GM13977 (cell line): Measurements from ENCODE around the gene INSC.

Source experiments
- DNase-seq: peaks from one replicate; pipeline ENCODE4 v3.0.0; 2012; ENCODE audit warnings: low spot score
- CTCF ChIP-seq: IDR thresholded peaks from 2 replicates; pipeline ENCODE4 v1.5.1; 2012; ENCODE audit warnings: mild to moderate bottlenecking, control low read depth; ENCODE audit not compliant: insufficient read depth; ENCODE audit errors: extremely low read depth, missing control alignments
- in situ Hi-C: fragments of 300-500 bp; cut with MboI; formaldehyde crosslinking; loops from one replicate; pipeline ENCODE4 v1.12.0; 2022; ENCODE audit warnings: low sequenced_read_pairs, low pct_unique_long_range_greater_than_20kb, mixed read lengths, inconsistent platforms; ENCODE audit not compliant: unreplicated experiment

Gene INSC

GRCh38 chr11:15101072-15101709 is 13.5 kb upstream of the INSC start:
- DNase-seq = peak; percentile 45
- in situ Hi-C loops = no loop called here
- TF ChIP-seq CTCF = peak; percentile 92

DNA sequence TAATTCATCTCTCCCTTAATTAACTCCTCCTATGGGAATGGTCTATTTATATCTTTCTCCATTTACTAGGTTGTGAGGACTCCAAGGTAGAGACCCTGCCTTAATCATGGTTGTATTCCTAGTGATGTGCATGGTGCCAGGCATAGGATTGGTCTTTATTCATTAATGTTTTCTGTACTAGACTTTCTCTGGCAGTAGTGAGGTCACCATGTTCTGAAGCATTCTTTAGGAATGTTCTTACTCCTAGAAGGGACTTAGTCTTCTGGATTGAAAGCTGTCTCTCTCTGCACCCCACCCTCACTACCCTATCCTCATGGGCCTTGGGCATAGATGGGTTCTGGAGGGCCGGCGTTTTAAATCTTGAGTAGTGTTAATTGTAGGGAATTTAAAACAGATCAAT is 10.6 kb upstream of the INSC start:
- DNase-seq = no peak
- in situ Hi-C loops = no loop called here
- TF ChIP-seq CTCF = no peak

DNA sequence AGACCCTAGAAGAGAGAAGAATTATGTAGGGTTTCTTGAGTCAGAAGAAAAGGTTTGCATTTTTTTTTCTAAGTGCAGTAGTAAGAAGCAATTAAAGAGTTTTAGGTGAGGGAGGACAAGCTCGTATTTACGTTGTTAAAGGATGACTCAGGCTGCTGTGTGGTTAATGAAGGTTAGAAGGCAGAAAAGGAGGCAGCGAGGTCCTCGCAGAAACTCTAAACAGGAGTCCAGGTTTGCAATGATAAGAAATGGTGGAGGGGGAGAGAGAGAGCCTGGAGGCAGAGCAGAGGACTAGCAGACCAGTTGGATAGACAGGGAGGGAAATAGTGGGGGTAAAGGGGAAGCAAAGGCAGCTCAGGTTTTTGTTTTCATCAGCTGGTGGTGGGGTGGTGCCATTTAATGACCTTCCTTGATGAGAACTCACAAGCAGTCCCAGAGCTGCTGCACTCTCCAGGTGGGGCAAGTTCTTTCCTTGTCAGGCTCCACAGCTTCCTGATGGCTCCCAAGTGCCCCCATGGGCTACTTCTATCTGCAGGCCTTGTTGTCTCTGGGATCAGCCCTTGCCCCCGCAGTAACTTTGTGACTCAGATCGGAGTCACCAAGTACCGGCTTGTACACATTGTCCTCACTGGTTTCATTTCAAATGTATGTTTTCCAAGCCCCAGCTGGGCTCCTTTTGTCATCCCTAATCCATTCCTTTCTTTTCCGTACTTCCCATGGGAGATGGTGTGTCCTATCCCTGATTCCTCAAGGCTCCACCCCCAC is 8.3 kb upstream of the INSC start:
- TF ChIP-seq CTCF = no peak
- in situ Hi-C loops = no loop called here
- DNase-seq = no peak

DNA sequence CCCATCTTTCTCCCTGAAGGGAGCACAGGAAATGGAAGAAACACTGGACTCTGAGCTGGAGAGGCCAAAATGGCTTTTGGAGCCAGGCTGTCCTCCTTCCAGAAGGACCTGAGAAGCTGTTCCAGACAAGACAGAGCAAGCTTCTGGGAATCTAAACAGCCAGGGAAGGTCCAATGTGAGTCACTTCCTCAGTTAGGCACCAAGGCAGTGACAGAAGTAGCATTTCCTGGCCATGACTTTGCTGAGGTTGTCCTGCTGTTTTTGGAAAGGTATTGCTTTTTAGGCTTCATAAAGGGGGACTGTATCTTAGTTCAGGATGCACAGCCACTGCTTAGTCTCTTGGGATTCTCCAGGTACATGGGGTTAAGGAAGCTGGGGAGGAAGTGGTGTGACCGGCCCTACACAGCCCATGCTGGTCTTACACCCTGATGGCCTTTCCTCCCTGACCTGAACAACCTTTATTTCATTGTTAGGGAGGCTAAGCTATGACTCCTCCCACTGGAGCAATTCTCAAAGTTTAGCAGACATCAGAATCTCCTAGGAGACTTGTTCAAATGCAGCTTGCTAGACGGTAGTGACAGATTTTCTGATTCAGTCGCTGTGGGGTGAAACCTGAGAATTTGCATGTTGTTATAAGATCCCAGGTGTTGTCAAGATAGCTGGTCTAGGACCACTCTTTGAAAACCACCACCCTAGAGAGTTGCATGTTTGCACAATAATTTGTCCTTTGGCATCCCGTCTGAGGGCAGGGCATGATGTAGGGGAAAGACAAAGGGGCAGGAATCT is 6.8 kb upstream of the INSC start:
- no peak for TF ChIP-seq CTCF
- in situ Hi-C loops = no loop called here
- no peak for DNase-seq

- no peak for TF ChIP-seq CTCF
- no peak for DNase-seq
- in situ Hi-C loops = no loop called here
Observed at GRCh38 chr11:15108592-15109130, 6.1 kb upstream of the INSC start.

DNA sequence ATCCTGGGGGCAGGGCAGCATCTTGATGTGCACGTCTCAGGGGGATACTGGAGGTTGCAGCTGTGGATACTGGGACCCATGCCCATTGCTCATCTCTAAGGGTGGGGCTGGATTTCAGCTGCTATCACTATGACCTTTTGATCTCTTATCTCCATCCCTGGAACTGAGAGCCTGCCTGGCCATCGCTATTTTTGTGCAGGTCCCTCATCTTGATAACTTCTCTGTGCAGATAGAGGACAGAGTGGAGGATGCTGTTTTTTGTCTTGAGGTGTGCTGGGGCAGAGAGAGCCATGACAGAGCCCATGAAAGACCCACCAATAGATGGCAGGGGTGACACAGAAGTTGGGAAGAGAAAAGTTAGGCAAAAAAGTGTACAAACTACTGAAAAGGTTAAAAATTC is 5.1 kb upstream of the INSC start:
- no peak for DNase-seq
- TF ChIP-seq CTCF = no peak
- in situ Hi-C loops = no loop called here
